Measurements from ENCODE around the gene CCDC187. TPM values are rescaled to one million over a fixed set of nuclear protein-coding genes. Genes with fewer than 3 reads are reported as not detected.

CCDC187 gene
- total RNA-seq, 1 experiment from 2014 or later = 0.04 TPM

- no peaks in the 10 kb centered on the region for H3K9me3 Mint-ChIP-seq
- TF ChIP-seq E2F1 (CRISPR knock-in tag; IDR thresholded peaks at IDR 0.05) = no peak
- no peak for TF ChIP-seq ZNF219 (CRISPR knock-in tag; IDR thresholded peaks at IDR 0.05; ENCODE audit: borderline replicate concordance)
- TF ChIP-seq ZNF281 (CRISPR knock-in tag; IDR thresholded peaks at IDR 0.05) = no peak
- no peak for TF ChIP-seq ZNF138 (CRISPR knock-in tag; conservative IDR thresholded peaks at IDR 0.05)
- no peak for TF ChIP-seq MLX (CRISPR knock-in tag; IDR thresholded peaks at IDR 0.05)
- TF ChIP-seq CREB1 (CRISPR knock-in tag; IDR thresholded peaks at IDR 0.05) = no peak
- TF ChIP-seq USF1 (CRISPR knock-in tag; IDR thresholded peaks at IDR 0.05) = no peak
- TF ChIP-seq GABPB1 (CRISPR knock-in tag; IDR thresholded peaks at IDR 0.05) = no peak
- no peak for TF ChIP-seq SMAD4 (CRISPR knock-in tag; IDR thresholded peaks at IDR 0.05)
- no peak for TF ChIP-seq IRF1 (CRISPR knock-in tag; IDR thresholded peaks at IDR 0.05)
- TF ChIP-seq TEAD1 (CRISPR knock-in tag; IDR thresholded peaks at IDR 0.05) = no peak
- TF ChIP-seq E2F4 (CRISPR knock-in tag; IDR thresholded peaks at IDR 0.05; ENCODE audit: borderline replicate concordance, low read depth) = no peak
- no peak for TF ChIP-seq ZNF121 (CRISPR knock-in tag; IDR thresholded peaks at IDR 0.05)
- no peak for TF ChIP-seq NR3C1 (CRISPR knock-in tag; conservative IDR thresholded peaks at IDR 0.05; ENCODE audit: low read depth)
- no peak for TF ChIP-seq AFF4 (CRISPR knock-in tag; IDR thresholded peaks at IDR 0.05; ENCODE audit: borderline replicate concordance)
- TF ChIP-seq ELF4 (CRISPR knock-in tag; IDR thresholded peaks at IDR 0.05; ENCODE audit: low read depth) = no peak
- no peak for TF ChIP-seq STAT6 (CRISPR knock-in tag; conservative IDR thresholded peaks at IDR 0.05; ENCODE audit: low read depth)
- no peak for TF ChIP-seq CTCF (IDR thresholded peaks at IDR 0.05)
- TF ChIP-seq ZNF232 (CRISPR knock-in tag; IDR thresholded peaks at IDR 0.05) = no peak
- H3K36me3 Mint-ChIP-seq = no peaks in the 10 kb centered on the region
- ATAC-seq (no peak), DNase-seq (ENCODE audit: low spot score) (no peak)
- no peaks in the 10 kb centered on the region for H3K27me3 Mint-ChIP-seq (ENCODE audit: low read depth)
- ChIA-PET CTCF (interaction anchor here (0.6 to 1.0 kb wide), 2 partner anchors 11 to 89 kb away, joined by 3 to 4 read pairs; no protein-coding TSS in a partner anchor), POLR2A (no interaction called here)
- H3K4me3 Mint-ChIP-seq = no peak overlapping the region
- peaks cover 7% of the 10 kb centered on the region for H3K4me1 Mint-ChIP-seq
- no peak overlapping the region for H3K27ac Mint-ChIP-seq
Observed at GRCh38 chr9:136331030-136331429, 27.1 kb upstream of the CCDC187 start.
